Transverse colon (tissue), 3 donors: ENCODE results near the gene COL13A1.

ENCODE experiments used
- CTCF ChIP-seq, 5 experiments: fragments of 200-600 bp in 3 of 5; fragments of 450-650 bp in 2 of 5; sonication (generic) in 3 of 5; IDR thresholded peaks; 1 replicate in 2 of 5; 2 replicates in 3 of 5; pipeline ENCODE4 v1.5.1; 2016 to 2017; ENCODE audit warnings: antibody characterized with exemption in 5 of 5, inconsistent platforms in 3 of 5, mild to moderate bottlenecking in 2 of 5, moderate library complexity in 1 of 5
- EP300 ChIP-seq: sonication (generic); formaldehyde crosslinking; IDR thresholded peaks from one replicate; pipeline ENCODE4 v1.6.1; 2017; ENCODE audit warnings: antibody characterized with exemption, low read depth
- POLR2A ChIP-seq: fragments of 450-650 bp; IDR thresholded peaks from one replicate; pipeline ENCODE4 v1.6.1; 2016; ENCODE audit warnings: antibody characterized with exemption, mild to moderate bottlenecking, moderate library complexity

GRCh38 chr10:69768386-69768785 is 33.3 kb upstream of the COL13A1 start:
- TF ChIP-seq CTCF (IDR thresholded peaks at IDR 0.05): no peak
- no peak for TF ChIP-seq POLR2A
- TF ChIP-seq EP300: no peak
